Bronchial epithelial cell (primary cell): Measurements from ENCODE around the gene CXCL8. TPM values are rescaled to one million over a fixed set of nuclear protein-coding genes. Genes with fewer than 3 reads are reported as not detected.

Experiments used
- DNase-seq: peaks from one replicate; pipeline ENCODE4 v3.0.0-alpha.2; 2010; ENCODE audit warnings: low read depth
- FAIRE-seq: peaks from 2 replicates; lab custom pipeline; 2011; peaks lifted over from hg19 to GRCh38; lab: Jason Lieb, UNC
- H3K27me3 ChIP-seq: 2 replicates; pipeline ENCODE4 v1.5.1; 2011; ENCODE audit warnings: low read length; ENCODE audit not compliant: control insufficient read depth, insufficient read depth
- H3K36me3 ChIP-seq: 2 replicates; pipeline ENCODE4 v1.5.1; 2011; ENCODE audit warnings: low read length; ENCODE audit not compliant: control insufficient read depth, insufficient read depth
- H3K4me3 ChIP-seq: 2 replicates; pipeline ENCODE4 v1.5.1; 2011; ENCODE audit warnings: mild to moderate bottlenecking, low read depth, low read length, control low read depth
- total RNA-seq: library from RNA; depleted of rRNA; stranded (reverse); fragments of >200 nt; gene quantifications from 2 replicates; pipeline ENCODE4 v1.2.1, GENCODE V29; 2014
- TF ChIP-seq, protein P1 (sequence below): IDR thresholded peaks from 2 replicates; pipeline ENCODE4 v1.5.1; 2011; ENCODE audit warnings: mild to moderate bottlenecking, moderate library complexity, low read length, control low read depth, inconsistent platforms; ENCODE audit not compliant: insufficient read depth, severe bottlenecking

The CXCL8 gene
- total RNA-seq, 1 donor from 2014 or later = 2.9 TPM

DNA sequence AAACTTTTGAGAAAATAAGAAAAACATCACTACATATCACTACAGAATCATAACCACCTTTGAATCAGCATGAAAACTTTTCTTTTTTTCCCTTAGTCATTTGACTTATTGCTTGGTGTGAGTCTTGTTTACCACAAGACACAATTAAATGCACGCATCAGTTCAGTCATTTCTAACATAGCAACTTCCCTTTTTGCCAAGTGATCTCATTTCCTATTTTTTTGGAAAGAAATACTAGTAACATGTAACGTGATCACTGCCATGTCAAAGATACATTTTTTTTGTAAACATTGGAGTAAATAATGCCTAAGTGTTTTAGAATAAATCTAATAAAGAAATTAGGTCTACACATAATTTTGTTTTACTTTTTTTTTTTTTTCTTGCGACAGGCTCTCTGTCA lies 5.1 kb upstream of the CXCL8 start:
- Histone ChIP-seq H3K4me3 (no peak overlapping the region), H3K36me3 (no peaks in the 10 kb centered on the region), H3K27me3 (no peaks in the 10 kb centered on the region)
- DNase-seq (peak; percentile 63), FAIRE-seq (no peak)
- TF ChIP-seq, protein P1, sequence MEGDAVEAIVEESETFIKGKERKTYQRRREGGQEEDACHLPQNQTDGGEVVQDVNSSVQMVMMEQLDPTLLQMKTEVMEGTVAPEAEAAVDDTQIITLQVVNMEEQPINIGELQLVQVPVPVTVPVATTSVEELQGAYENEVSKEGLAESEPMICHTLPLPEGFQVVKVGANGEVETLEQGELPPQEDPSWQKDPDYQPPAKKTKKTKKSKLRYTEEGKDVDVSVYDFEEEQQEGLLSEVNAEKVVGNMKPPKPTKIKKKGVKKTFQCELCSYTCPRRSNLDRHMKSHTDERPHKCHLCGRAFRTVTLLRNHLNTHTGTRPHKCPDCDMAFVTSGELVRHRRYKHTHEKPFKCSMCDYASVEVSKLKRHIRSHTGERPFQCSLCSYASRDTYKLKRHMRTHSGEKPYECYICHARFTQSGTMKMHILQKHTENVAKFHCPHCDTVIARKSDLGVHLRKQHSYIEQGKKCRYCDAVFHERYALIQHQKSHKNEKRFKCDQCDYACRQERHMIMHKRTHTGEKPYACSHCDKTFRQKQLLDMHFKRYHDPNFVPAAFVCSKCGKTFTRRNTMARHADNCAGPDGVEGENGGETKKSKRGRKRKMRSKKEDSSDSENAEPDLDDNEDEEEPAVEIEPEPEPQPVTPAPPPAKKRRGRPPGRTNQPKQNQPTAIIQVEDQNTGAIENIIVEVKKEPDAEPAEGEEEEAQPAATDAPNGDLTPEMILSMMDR = no peak

DNA sequence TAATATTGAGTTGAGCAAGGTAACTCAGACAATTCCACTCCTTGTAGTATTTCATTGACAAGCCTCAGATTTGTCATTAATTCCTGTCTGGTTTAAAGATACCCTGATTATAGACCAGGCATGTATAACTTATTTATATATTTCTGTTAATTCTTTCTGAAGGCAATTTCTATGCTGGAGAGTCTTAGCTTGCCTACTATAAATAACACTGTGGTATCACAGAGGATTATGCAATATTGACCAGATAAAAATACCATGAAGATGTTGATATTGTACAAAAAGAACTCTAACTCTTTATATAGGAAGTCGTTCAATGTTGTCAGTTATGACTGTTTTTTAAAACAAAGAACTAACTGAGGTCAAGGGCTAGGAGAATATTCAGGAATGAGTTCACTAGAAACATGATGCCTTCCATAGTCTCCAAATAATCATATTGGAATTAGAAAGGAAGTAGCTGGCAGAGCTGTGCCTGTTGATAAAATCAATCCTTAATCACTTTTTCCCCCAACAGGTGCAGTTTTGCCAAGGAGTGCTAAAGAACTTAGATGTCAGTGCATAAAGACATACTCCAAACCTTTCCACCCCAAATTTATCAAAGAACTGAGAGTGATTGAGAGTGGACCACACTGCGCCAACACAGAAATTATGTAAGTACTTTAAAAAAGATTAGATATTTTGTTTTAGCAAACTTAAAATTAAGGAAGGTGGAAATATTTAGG lies 821 bp downstream of the CXCL8 start:
- peak; percentile 28 for DNase-seq
- H3K36me3 ChIP-seq = no peaks in the 10 kb centered on the region
- H3K4me3 ChIP-seq = no peak overlapping the region
- TF ChIP-seq, protein P1 = no peak
- no peaks in the 10 kb centered on the region for H3K27me3 ChIP-seq
- FAIRE-seq = no peak

DNA sequence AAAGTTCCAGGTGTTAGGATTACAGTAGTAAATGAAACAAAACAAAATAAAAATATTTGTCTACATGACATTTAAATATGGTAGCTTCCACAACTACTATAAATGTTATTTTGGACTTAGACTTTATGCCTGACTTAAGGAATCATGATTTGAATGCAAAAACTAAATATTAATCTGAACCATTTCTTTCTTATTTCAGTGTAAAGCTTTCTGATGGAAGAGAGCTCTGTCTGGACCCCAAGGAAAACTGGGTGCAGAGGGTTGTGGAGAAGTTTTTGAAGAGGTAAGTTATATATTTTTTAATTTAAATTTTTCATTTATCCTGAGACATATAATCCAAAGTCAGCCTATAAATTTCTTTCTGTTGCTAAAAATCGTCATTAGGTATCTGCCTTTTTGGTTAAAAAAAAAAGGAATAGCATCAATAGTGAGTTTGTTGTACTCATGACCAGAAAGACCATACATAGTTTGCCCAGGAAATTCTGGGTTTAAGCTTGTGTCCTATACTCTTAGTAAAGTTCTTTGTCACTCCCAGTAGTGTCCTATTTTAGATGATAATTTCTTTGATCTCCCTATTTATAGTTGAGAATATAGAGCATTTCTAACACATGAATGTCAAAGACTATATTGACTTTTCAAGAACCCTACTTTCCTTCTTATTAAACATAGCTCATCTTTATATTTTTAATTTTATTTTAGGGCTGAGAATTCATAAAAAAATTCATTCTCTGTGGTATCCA lies 1.6 kb downstream of the CXCL8 start:
- no peak for DNase-seq
- TF ChIP-seq, protein P1 = no peak
- H3K4me3 ChIP-seq = no peak overlapping the region
- no peak for FAIRE-seq
- no peaks in the 10 kb centered on the region for H3K27me3 ChIP-seq
- H3K36me3 ChIP-seq = no peaks in the 10 kb centered on the region

DNA sequence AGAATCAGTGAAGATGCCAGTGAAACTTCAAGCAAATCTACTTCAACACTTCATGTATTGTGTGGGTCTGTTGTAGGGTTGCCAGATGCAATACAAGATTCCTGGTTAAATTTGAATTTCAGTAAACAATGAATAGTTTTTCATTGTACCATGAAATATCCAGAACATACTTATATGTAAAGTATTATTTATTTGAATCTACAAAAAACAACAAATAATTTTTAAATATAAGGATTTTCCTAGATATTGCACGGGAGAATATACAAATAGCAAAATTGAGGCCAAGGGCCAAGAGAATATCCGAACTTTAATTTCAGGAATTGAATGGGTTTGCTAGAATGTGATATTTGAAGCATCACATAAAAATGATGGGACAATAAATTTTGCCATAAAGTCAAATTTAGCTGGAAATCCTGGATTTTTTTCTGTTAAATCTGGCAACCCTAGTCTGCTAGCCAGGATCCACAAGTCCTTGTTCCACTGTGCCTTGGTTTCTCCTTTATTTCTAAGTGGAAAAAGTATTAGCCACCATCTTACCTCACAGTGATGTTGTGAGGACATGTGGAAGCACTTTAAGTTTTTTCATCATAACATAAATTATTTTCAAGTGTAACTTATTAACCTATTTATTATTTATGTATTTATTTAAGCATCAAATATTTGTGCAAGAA lies 2.3 kb downstream of the CXCL8 start:
- H3K36me3 ChIP-seq = no peaks in the 10 kb centered on the region
- H3K4me3 ChIP-seq = no peak overlapping the region
- TF ChIP-seq, protein P1 = no peak
- no peak for DNase-seq
- FAIRE-seq = no peak
- H3K27me3 ChIP-seq = no peaks in the 10 kb centered on the region

DNA sequence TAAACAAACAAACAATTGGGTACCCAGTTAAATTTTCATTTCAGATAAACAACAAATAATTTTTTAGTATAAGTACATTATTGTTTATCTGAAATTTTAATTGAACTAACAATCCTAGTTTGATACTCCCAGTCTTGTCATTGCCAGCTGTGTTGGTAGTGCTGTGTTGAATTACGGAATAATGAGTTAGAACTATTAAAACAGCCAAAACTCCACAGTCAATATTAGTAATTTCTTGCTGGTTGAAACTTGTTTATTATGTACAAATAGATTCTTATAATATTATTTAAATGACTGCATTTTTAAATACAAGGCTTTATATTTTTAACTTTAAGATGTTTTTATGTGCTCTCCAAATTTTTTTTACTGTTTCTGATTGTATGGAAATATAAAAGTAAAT lies 2.9 kb downstream of the CXCL8 start:
- DNase-seq (peak; percentile 29), FAIRE-seq (no peak)
- H3K4me3 ChIP-seq = no peak overlapping the region
- TF ChIP-seq, protein P1 = no peak
- H3K36me3 ChIP-seq = no peaks in the 10 kb centered on the region
- no peaks in the 10 kb centered on the region for H3K27me3 ChIP-seq
